ENCODE data around the gene ACVR1.
A peak's percentile ranks its signal among the peaks of the same experiment; 100 is the strongest.
"Not testable (repeated sequence)": the region's sequence is repeated elsewhere in the genome, so short reads cannot be mapped to it uniquely, and the experiment has no call there.

Gene ACVR1

GRCh38 chr2:157830696-157831570 lies 45.2 kb downstream of the ACVR1 start:
- DNase-seq (ENCODE audit: low spot score), result no peak

GRCh38 chr2:157830266-157830665 lies 45.9 kb downstream of the ACVR1 start:
- DNase-seq (ENCODE audit: low spot score), result no peak

GRCh38 chr2:157827377-157827776 lies 48.8 kb downstream of the ACVR1 start:
- DNase-seq (ENCODE audit: low spot score), result no peak

GRCh38 chr2:157826644-157827043 lies 49.5 kb downstream of the ACVR1 start:
- DNase-seq (ENCODE audit: low spot score), result not testable (repeated sequence)

- peak; percentile 9 for DNase-seq (ENCODE audit: low spot score)
These were observed 50.2 kb downstream of the ACVR1 start for GRCh38 chr2:157825885-157826284.

GRCh38 chr2:157822993-157823392 lies 53.1 kb downstream of the ACVR1 start:
- no peak for DNase-seq (ENCODE audit: low spot score)

GRCh38 chr2:157822533-157822932 lies 53.6 kb downstream of the ACVR1 start:
- no peak for DNase-seq (ENCODE audit: low spot score)

GRCh38 chr2:157821519-157822131 lies 54.5 kb downstream of the ACVR1 start:
- DNase-seq (ENCODE audit: low spot score), result no peak

- DNase-seq (ENCODE audit: low spot score), result no peak
These were observed 55.9 kb downstream of the ACVR1 start for GRCh38 chr2:157820193-157820592.

GRCh38 chr2:157819761-157820160 lies 56.4 kb downstream of the ACVR1 start:
- no peak for DNase-seq (ENCODE audit: low spot score)

- DNase-seq (ENCODE audit: low spot score), result no peak
These were observed 57.9 kb downstream of the ACVR1 start for GRCh38 chr2:157818227-157818626.

GRCh38 chr2:157815421-157815820 lies 60.7 kb downstream of the ACVR1 start:
- no peak for DNase-seq (ENCODE audit: low spot score)

GRCh38 chr2:157813467-157813866 lies 62.7 kb downstream of the ACVR1 start:
- no peak for DNase-seq (ENCODE audit: low spot score)

- no peak for DNase-seq (ENCODE audit: low spot score)
These were observed 66.1 kb downstream of the ACVR1 start for GRCh38 chr2:157810037-157810436.

GRCh38 chr2:157809212-157809611 lies 66.9 kb downstream of the ACVR1 start:
- DNase-seq (ENCODE audit: low spot score), result no peak

GRCh38 chr2:157808421-157808820 lies 67.7 kb downstream of the ACVR1 start:
- no peak for DNase-seq (ENCODE audit: low spot score)

- no peak for DNase-seq (ENCODE audit: low spot score)
These were observed 69.6 kb downstream of the ACVR1 start for GRCh38 chr2:157806426-157807077.

- no peak for DNase-seq (ENCODE audit: low spot score)
These were observed 70.6 kb downstream of the ACVR1 start for GRCh38 chr2:157805519-157805918.

GRCh38 chr2:157804355-157804754 lies 71.8 kb downstream of the ACVR1 start:
- DNase-seq (ENCODE audit: low spot score), result no peak

- DNase-seq (ENCODE audit: low spot score), result no peak
These were observed 72.2 kb downstream of the ACVR1 start for GRCh38 chr2:157803952-157804351.

GRCh38 chr2:157803476-157803875 lies 72.7 kb downstream of the ACVR1 start:
- DNase-seq (ENCODE audit: low spot score), result no peak

GRCh38 chr2:157800838-157801495 lies 75.2 kb downstream of the ACVR1 start:
- DNase-seq (ENCODE audit: low spot score), result no peak
